ENCODE results near the gene LSM11.

- no peak for TF ChIP-seq POLR2AphosphoS5 (IDR thresholded peaks at IDR 0.05; ENCODE audit: borderline replicate concordance, low read depth, low read length)
- no peak for TF ChIP-seq EZH2 (IDR thresholded peaks at IDR 0.05)
These were observed 12.6 kb upstream of the LSM11 start for GRCh38 chr5:157730900-157731271.
